Measurements from ENCODE around the gene EXOC3L1. TPM values are rescaled to one million over a fixed set of nuclear protein-coding genes. Genes with fewer than 3 reads are reported as not detected.

EXOC3L1 gene
- total and polyA plus RNA-seq, 4 donors = 9.7 to 16.5 (median 12.0) TPM

DNA sequence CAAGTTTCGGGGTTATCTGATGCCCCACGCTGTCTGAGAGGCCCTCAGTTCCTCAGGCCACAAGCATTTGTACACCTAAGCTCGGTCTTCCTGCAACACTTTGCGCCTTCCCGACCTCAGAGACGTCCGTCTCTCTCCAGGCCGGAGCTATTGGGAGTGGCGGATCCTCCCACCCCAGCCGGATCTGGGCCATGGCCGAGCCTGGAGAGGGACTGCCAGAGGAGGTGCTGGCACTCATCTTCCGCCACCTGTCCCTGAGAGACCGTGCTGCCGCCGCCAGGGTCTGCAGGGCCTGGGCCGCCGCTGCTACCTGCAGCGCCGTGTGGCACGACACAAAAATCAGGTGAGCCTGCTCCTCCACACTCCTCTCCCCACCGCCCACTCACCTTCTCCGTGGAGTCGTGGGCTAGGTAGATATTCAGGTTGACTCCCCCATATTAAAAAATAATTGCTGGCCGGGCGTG is 28.3 kb downstream of the EXOC3L1 start:
- peak overlapping the region; percentile 14 for H3K4me3 ChIP-seq
- no peak overlapping the region for H3K27ac ChIP-seq (ENCODE audit: low read depth in 1 of 2, low read length in 1 of 2)
- H3K9me3 ChIP-seq (ENCODE audit: control insufficient read depth in 4 of 4, insufficient read depth in 3 of 4, low read length in 3 of 4) = peaks cover 0 to 2% (median 0%) of the 10 kb centered on the region in 4 donors
- no peak overlapping the region for H3K9ac ChIP-seq (ENCODE audit: insufficient read depth in 1 of 2, low read length in 2 of 2)
- peaks cover 0 to 5% (median 0%) of the 10 kb centered on the region in 4 donors for H3K36me3 ChIP-seq (ENCODE audit: control insufficient read depth in 4 of 4, insufficient read depth in 4 of 4, low read length in 4 of 4)
- WGBS, 2 donors = 52 to 55% methylated on average over 25 of the region's 25 CpGs
- TF ChIP-seq, protein P1, sequence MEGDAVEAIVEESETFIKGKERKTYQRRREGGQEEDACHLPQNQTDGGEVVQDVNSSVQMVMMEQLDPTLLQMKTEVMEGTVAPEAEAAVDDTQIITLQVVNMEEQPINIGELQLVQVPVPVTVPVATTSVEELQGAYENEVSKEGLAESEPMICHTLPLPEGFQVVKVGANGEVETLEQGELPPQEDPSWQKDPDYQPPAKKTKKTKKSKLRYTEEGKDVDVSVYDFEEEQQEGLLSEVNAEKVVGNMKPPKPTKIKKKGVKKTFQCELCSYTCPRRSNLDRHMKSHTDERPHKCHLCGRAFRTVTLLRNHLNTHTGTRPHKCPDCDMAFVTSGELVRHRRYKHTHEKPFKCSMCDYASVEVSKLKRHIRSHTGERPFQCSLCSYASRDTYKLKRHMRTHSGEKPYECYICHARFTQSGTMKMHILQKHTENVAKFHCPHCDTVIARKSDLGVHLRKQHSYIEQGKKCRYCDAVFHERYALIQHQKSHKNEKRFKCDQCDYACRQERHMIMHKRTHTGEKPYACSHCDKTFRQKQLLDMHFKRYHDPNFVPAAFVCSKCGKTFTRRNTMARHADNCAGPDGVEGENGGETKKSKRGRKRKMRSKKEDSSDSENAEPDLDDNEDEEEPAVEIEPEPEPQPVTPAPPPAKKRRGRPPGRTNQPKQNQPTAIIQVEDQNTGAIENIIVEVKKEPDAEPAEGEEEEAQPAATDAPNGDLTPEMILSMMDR (IDR thresholded peaks at IDR 0.05; ENCODE audit: control extremely low read depth, extremely low read depth) = no peak
- peaks cover 0 to 78% (median 67%) of the 10 kb centered on the region in 3 donors for H3K27me3 ChIP-seq (ENCODE audit: control insufficient read depth in 3 of 3, insufficient read depth in 3 of 3, low read length in 2 of 3)
- DNase-seq (no peak), ATAC-seq (ENCODE audit: insufficient read depth, low FRiP score) (no peak)
- peaks cover 0 to 42% (median 12%) of the 10 kb centered on the region in 5 donors for H3K4me1 ChIP-seq (ENCODE audit: control insufficient read depth in 5 of 5, insufficient read depth in 5 of 5, low read length in 5 of 5)

DNA sequence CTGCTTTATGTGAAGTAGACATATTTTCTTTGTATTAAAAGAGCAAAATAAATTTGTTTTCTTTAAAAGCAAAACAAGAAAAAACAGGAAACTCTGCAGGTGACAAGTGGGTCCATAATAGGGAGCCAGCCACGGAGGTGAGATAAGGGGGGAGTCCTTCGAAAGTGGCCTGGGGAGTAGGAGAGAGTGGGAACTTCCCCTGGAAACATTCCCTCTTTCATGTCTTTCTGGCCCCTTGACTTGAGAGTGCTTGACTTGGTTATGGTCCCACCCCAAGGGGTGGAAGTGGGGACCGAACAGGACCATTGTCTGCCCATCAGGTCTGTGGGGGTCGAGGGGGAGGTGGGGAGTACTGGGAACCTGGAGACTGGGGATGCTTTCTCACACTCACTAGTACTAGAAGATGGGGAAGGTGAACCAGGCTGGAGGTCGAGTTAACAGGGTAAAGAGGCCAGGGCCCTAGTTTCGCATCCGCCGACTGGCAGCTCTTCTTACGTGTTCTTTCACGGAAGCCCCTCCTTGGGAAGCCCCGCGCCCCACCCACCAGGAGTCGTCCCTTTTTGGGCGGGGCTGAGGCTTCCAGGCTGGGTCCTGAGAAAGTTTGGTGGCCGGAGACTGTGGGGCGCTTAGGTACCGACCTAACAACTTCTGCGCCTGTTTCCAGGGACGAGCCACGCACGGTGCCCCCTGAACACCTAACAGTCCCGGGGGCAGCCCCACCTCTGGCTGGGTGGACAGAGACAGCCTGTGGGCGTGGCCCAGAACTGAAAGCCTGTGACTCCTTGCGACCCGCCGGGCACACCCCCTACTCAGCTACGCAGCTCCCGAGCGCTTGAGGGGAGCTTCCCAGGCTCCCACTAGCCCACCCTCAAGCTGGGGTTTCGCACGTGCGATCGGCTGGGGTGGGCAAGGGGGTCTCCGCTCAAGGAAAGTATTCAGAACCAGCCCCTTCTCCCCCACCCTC is 31.0 kb downstream of the EXOC3L1 start:
- peak overlapping the region; percentile 84 to 90 for H3K27ac ChIP-seq (ENCODE audit: low read depth in 1 of 2, low read length in 1 of 2)
- H3K4me1 ChIP-seq (ENCODE audit: control insufficient read depth in 5 of 5, insufficient read depth in 5 of 5, low read length in 5 of 5) = peaks cover 0 to 41% (median 12%) of the 10 kb centered on the region in 5 donors
- H3K4me3 ChIP-seq = peak overlapping the region; percentile 82

DNA sequence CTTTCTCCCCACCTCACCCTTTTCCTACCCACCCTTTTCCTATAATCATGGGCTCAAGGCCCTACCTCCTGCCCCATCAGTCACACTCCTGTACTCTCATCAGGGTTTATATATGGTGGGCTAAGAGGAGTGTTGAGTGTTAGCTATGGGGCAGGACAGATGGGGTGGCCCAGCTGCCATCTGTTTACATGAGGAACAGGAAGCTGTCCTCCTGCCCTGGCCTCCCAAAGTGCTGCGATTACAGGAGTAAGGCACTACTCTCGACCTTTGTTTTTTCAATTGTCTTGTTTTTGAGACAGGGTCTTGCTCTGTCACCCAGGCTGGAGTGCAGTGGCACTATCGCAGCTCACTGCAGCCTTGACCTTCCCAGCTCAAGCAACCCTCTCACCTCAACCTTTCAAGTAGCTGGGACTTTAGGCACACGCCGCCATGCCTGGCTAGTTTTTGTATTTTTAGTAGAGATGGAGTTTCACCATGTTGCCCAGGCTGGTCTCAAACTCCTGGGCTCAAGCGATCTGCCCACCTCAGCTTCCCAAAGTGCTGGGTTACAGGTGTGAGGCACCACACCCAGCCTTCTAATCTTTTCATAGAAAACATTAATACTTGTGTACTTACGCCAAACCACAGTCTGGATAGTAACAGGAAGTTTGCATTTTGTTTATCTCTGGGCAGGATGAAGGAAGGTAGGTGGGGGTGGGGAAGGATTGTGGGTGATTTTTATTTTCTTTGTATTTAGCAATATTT is 31.9 kb downstream of the EXOC3L1 start:
- TF ChIP-seq, protein P1 (IDR thresholded peaks at IDR 0.05; ENCODE audit: control extremely low read depth, extremely low read depth) = no peak
- DNase-seq = no peak
- Histone ChIP-seq H3K9ac (ENCODE audit: insufficient read depth in 1 of 2, low read length in 2 of 2) (no peak overlapping the region), H3K27ac (ENCODE audit: low read depth in 1 of 2, low read length in 1 of 2) (no peak overlapping the region), H3K9me3 (ENCODE audit: control insufficient read depth in 4 of 4, insufficient read depth in 3 of 4, low read length in 3 of 4) (peaks cover 0 to 2% (median 0%) of the 10 kb centered on the region in 4 donors), H3K27me3 (ENCODE audit: control insufficient read depth in 3 of 3, insufficient read depth in 3 of 3, low read length in 2 of 3) (peaks cover 0 to 67% (median 61%) of the 10 kb centered on the region in 3 donors), H3K4me3 (no peak overlapping the region), H3K4me1 (ENCODE audit: control insufficient read depth in 5 of 5, insufficient read depth in 5 of 5, low read length in 5 of 5) (peaks cover 0 to 32% (median 5%) of the 10 kb centered on the region in 5 donors), H3K36me3 (ENCODE audit: control insufficient read depth in 4 of 4, insufficient read depth in 4 of 4, low read length in 4 of 4) (peaks cover 0 to 2% (median 0%) of the 10 kb centered on the region in 4 donors)
- 73 to 76% methylated on average over 7 of the region's 7 CpGs for WGBS, 2 donors
- no peak for ATAC-seq (ENCODE audit: insufficient read depth, low FRiP score)

More for the DNA sequence above, 31.0 kb downstream of the EXOC3L1 start:
- ATAC-seq (ENCODE audit: insufficient read depth, low FRiP score) (peak; percentile 2), DNase-seq (no peak)
- TF ChIP-seq, protein P1 (IDR thresholded peaks at IDR 0.05; ENCODE audit: control extremely low read depth, extremely low read depth) = no peak
- peaks cover 0 to 2% (median 0%) of the 10 kb centered on the region in 4 donors for H3K9me3 ChIP-seq (ENCODE audit: control insufficient read depth in 4 of 4, insufficient read depth in 3 of 4, low read length in 3 of 4)
- peaks cover 0 to 5% (median 0%) of the 10 kb centered on the region in 4 donors for H3K36me3 ChIP-seq (ENCODE audit: control insufficient read depth in 4 of 4, insufficient read depth in 4 of 4, low read length in 4 of 4)
- WGBS, 2 donors = 6 to 7% methylated on average over 34 of the region's 34 CpGs
- H3K27me3 ChIP-seq (ENCODE audit: control insufficient read depth in 3 of 3, insufficient read depth in 3 of 3, low read length in 2 of 3) = peaks cover 0 to 68% (median 66%) of the 10 kb centered on the region in 3 donors
- no peak overlapping the region for H3K9ac ChIP-seq (ENCODE audit: insufficient read depth in 1 of 2, low read length in 2 of 2)

Data from lung (tissue), 12 donors.